HG02970 (cell line): Measurements from ENCODE around the gene TSHZ2.

Source experiments
- ATAC-seq: cut with Tn5 transposase; IDR thresholded peaks from one replicate; pipeline ENCODE4 v1.9.1; 2021; ENCODE audit warnings: mild to moderate bottlenecking, moderate library complexity, moderate number of reproducible peaks; ENCODE audit not compliant: unreplicated experiment, low FRiP score

The TSHZ2 gene

DNA sequence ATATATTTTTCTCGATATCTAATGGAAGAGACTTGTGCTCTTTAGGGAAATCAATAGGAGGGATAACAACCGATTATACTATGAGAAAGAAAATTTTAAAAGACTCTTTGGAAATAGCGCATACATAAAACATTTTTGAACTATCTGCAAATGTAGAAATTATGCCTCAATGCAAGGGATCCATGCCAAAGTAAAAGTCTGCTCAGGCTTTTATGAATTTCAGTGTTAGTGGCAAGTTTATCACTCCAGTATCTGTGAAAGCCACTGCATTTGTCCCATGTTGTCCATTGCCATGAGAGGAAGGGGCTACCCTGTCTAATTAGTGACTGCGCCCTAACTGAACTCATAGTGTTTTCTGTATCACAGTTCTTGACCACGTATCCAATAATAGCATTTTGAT is 81.4 kb downstream of the TSHZ2 start:
- ATAC-seq = no peak

DNA sequence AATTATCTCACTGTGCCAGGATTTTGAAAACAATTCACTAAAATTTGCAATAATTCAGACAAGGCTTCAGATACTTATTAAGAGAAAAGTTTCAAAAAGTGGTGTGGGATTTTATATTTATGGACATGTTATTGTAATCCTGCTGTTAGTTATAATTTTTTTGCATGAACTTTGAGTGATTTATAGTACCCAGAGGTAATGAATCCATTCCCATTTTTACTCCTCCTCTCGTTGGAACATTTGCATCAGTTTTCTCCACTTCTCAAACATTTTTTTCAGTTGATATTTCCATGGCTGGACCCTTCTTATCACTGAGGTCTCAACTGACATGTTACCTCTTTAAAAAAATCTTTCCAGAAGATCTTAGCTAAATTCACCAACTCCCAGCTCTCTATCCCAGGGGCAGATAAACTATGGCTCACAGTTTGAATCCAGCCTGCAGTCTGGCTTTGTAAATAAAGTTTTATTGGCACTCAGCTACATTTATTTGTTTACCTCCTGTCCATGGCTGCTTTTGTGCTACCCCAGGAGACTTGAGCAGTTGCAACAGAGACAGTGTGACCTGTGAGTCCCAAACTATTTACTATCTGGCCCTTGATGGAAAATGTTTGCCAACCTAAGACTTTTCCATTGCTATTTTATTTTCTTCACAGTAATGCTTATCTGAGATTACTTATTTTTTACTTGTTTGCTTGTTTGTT is 83.4 kb downstream of the TSHZ2 start:
- no peak for ATAC-seq

DNA sequence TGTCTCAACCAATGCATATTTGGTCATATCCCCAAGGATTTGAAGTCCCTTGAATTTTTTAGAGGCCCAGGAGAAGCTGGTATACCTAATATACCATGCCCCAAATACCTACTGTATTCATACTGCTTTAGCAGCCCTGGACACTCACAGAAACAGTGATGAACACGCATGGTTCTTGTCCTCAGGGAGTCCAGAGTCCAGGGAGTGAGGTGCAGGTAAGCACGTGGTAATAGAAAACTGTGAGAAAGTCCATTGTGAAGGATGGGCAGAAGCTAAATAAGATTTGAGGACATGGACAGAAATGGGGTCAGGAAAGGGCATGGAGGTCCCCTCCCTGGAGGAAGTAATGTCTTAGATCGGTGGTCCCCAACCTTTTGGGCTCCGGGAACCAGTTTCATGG is 85.4 kb downstream of the TSHZ2 start:
- ATAC-seq = no peak

DNA sequence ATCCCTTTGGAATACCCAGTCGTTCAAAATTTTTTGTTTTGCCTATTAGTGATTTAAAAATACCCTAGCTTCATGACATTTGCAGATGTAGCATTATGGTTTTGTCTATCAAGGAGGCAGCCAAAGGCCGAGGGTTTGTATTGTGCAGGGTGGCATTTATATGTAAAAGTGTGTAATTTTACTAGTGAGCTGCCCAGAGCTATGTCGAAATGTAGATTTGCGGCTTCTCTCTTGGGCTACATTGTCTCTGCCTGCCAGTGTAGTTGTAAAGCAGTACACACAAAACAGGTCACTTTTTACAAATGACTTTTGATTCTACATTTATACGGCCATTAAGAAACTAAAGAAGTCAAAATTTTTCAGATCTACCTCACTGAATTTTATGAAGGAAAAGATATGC is 87.7 kb downstream of the TSHZ2 start:
- no peak for ATAC-seq

DNA sequence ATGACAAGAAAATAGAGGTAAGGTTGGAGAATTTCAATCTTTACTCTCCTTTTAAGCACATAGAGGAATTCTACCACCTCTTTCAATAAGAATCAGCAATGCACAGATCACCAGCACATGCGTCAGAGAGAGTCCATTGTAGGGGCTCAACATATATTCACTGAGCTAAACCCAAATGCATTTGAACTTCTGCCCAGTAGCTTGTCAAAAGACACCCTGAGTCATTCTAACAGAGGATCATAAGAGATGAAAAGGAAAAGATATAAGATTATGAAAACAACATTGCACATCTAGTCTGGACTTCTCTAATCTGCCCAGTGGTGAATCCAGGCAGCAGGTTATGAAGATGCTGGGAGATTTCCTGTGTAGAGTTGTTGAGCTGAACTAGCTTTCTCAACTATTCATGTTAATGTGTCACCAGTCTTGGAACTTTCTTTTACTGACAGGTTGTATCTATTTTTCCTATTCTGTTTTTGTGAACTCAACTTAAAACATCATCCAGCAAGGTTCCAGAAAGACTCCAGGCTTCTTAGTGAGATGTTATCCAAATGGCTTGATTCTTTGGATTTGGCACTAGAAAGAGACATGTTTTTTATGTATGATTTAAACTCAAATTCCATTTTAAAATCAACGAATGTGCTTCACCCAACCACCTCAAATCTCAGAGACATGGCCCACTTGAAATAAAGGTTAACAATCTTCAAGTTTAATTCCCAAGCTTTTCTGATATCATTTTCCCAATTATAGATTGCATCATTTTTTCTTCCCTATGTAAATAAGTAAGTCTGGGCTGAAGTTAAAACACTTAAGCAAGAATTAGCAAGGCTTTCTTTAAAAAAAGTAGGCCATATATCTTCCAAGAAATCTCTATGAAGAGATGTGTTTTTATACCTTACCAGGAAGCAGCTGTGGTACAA is 89.3 kb downstream of the TSHZ2 start:
- ATAC-seq = no peak

DNA sequence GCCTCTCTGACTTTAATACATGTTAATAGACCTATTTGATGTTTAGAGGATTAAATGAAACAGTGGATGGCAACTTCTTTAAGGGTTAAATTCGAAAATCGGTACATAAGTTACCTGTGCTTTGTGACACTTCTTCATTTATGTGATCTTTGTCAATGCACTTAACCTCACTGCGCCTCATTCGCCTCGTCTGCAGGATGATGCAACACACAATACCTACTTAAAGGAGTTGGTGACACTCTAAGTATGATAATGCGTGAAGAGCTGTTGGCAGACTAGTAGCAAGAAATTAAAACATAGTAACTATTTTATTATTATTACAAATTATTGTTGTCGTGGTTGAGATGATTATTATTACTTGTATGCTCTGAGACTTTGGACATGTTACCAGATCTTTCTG is 92.8 kb downstream of the TSHZ2 start:
- no peak for ATAC-seq

DNA sequence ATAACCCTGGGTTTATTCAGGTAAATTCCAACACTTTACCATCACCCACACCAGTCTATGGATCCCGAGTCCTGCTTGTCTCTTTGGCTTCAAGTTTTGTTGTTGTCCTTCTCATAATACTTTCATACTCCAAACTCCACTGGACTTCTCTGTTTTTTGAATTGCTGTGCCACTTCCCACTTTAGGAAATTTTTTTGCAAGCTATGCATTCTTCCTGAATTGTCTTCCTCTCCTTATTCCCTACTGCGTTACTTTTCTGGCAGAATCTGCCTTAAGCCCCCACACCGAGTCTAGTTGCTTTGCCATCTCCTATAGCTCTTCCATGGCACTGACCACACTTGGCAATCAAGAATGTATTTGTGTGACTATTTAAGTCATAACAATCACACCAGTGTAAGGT is 96.1 kb downstream of the TSHZ2 start:
- no peak for ATAC-seq

DNA sequence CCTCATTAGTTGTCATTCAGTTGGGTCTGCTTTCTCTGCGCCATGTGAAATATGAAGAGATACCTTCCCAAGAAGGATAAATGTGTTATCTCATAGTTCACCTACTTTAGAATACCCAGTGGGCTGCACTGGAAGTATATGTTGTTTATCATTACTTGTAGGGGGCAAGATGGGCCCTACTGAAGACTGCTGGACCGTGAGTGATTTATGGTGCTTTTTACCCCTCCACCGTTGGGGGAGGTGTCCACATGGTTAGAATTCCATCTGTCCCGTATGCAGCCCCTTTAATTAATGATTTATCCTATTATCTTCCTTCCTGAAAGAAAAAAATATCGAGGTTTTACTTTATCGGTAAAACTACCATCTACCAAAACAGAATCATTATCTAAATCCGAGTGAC is 97.0 kb downstream of the TSHZ2 start:
- ATAC-seq = no peak

DNA sequence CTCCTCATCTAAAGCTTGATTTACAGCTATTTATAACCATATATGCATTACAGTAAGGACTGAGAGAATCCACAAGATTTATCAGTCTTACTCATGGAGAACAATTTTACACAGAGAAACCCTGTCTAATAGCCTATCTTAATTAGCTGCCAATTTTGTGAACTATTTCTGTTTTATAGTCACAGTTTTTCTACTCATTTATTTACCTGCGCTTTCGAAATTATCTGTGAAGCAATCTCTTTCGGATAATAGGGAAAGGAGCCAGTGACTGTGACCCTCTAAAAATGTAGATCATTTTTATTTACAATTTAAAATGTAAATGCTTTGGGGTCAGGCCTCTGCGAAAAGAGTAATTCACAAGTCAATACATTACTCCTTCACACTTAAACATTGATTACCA is 98.1 kb downstream of the TSHZ2 start:
- no peak for ATAC-seq

DNA sequence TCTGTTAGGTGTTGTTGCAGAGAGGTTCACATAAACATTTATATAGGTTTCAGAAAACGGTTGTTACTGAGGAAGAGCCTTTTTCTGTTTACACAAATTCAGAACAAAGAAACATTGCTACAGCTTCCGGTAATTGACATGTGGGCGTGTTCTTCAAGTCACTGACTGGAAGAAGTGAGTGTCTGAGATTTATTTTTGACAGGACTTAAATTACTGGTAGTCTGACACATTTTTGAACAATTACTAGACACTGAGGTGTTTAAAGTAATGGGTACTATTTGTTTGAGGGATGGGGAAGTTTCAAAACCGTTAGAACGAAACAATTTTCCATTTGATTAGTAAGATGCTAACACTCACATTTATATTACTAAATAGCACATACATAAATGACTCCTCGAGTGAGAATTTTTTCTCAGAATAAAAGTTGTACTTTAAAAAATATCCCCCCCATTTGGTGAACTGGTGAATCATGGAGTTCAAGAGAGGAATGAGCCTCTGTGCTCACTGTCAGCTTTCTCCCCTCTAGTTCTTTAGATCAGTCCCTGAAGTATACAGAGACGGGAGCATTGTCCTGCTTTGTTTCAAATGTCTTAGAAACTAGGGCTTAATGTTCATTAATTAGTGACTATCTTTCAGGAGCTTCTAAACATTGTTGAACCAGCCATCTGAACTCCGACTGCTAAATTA is 98.7 kb downstream of the TSHZ2 start:
- no peak for ATAC-seq

DNA sequence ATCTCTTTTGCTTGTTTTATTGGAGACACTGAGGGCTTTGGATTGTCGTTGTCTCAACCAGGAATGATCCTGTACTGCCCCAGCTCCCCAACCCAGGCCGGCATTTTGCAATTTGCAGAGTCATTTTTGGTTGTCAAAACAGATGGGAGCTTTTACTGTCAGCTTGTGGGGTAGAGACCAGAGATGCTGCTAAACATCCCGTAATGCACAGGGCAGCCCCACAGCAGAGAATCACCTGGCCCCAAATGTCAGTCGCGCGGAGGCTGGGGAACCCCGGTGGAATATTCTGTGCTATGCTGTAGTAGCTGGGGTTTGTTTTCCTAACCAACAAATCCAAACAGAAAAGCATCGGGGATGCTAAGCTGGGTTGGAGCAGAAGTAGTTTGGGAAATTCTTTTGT is 99.7 kb downstream of the TSHZ2 start:
- no peak for ATAC-seq

DNA sequence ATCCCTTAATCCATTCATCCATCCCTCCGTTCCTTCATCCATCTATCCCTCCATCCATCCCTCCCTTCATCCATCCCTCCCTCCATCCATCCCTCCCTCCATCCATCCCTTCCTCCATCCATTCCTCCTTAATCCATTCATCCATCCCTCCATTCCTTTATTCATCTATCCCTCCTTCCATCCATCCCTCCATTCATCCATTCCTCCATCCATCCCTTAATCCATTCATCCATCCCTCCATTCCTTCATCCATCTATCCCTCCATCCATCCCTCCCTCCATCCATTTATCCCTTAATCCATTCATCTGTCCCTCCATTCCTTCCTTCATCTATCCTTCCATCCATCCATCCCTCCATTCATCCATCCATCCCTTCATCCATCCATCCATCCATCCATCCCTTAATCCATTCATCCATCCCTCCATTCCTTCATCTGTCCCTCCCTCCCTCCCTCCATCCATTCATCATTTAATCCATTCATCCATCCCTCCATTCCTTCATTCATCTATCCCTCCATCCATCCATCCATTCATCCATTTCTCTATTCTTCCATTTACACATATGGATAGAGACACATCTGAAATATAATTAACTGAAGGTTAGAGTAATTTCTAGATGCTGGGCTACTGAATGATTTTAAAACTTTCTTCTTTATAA is 100.9 kb downstream of the TSHZ2 start:
- ATAC-seq = no peak

DNA sequence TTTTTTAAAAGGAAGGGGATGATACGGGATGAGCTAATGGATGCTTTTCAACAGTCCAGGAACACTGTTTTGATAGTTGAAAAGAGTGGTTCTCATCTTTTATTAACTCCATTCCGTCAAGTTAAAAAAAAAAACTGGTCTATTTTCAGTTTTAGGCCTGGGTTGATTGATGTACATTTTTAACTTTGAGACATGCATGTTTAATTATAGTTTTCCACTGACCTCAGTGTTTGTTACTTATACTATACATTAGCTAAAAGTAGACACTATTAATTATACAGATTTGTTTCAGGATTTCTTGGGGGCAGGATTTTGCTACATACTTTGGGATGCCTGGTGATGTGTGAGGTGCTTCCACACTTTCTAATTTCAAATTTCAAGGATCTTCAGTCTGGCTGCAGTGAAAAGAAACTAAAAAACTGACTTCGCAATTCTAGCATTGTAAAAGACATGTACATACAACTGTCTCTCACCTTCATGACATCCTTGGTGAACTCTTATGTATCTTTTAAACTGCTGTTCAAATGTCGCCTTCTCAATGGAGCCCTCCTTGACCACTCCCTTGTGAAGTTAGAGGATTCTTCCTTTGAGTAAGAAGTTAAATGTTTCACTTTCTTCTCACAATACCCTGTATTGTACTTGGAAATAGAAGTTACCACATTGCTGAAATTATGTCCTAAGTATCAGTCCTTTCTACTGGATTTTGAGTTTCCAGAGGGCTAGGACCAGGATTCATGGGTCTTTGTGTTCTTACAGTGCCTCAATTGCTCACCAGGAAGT is 101.7 kb downstream of the TSHZ2 start:
- no peak for ATAC-seq

DNA sequence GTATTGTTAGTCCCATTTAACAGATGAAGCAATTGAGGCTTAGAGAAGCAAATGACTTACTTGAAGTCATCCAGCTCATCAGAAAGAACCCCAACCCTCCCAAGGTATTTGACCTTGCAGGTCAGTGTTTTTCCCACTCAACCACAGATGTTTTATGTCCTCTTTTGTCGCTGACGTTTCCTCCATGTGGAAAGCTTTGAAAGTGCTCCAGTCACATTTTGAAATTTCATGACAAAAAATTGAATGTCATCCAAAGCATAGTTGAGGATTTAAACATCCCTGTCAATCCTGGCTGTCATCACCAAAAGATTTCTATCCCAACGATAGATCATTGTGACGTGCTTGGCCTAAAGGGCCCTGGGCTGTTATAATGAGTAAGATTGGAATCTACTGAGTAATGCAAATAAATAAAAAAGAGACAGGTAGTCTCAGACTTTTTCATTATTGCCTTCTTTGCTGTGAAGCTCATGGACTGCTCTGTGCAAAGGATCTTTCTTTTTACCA is 102.7 kb downstream of the TSHZ2 start:
- no peak for ATAC-seq

DNA sequence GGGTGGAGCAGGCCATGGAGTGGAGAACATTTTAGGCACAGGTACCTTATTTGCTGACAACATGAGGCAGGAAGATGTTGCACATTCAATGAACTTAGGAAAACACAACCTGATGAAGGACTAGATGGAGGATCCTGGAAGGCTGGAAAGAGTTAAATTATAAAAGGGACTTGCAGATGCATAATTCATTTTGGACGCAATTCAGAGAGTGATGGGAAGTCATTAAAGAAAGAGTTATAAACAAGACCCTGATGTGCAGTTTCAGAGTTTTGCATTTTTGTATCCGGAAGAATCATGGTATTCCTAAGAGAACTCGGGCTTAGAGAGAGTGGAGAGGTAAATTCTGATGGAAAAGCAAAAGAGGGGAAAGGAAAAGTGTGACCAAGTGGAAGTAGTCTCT is 104.5 kb downstream of the TSHZ2 start:
- no peak for ATAC-seq

DNA sequence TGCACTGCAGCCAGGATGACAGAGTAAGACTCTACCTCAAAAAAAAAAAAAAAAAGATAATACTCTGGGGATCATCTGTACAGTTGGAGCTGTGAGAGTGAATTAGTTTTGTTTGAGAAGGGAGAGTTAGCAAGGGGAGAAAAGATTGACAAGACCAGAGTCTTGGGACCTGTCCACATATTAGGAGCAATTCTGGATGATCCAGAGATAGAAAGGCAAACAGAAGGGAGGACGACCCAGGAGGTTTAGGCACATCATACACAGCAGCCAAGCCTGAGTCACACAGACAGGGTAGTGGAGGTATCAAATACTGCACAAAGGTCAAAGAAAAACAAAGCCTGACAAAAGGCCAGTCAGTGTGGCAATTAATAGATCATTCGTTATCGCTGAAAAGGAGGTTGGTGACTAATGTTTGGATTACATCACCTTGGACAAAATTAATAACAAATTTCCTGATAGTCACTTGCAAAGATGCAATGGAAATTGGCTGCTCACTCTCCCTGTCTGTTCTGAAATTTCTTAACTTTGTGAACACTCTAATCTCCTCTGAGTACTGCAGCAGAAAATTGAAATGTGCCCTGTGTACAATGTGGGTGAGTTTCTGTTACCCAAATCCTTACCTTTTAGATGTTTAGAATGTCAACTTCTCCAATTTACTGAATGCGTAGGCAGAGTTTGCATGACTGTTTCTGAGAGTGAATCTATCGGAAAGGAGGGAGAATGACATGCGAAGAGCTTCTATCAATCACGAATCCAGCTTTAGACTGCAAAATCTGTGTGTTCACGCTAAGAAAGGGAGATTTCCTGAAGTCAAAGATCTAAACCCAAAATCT is 105.4 kb downstream of the TSHZ2 start:
- ATAC-seq = no peak

DNA sequence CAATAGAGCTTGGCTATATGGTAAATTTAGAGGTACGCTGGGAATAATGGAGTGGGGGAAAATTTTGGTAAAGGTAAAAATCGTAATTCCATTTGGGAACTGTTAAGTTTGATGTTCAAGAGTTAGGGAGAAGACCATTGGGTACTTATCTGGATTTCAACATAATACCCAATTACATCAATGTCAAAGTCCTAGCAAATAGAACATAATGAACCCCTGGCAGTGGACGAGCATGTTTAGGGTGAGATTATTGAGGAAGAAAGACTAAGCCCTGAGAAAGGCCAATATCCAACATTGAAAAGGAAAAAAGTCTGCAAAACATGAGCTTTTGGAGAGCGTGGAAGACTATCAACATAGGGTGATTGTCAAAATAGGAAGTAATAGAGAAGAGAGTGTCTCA is 106.6 kb downstream of the TSHZ2 start:
- ATAC-seq = no peak

DNA sequence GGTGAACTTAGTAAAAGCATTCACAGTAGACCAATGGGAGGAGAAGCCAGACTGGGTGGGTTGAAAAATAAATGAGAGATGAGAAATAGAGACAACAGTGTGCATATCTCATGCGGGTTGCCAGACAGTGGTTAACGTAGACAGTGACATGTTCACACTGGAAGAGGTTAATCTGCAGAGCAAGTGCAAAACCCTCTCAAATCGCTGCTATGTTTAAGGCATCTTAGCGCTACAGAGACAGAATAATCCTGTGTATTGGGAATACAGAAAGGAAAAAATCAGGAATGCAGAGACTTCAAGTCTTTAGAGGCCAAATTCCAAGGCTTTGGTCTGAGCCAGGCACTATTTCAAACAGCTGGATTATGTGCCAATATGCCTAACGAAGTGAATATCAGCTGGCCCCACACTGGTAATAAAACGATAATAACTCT is 107.1 kb downstream of the TSHZ2 start:
- ATAC-seq = no peak
